A549 (cell line): Measurements from ENCODE around the gene TBC1D2B. TPM values are rescaled to one million over a fixed set of nuclear protein-coding genes. Genes with fewer than 3 reads are reported as not detected.

Experiments used
- ATAC-seq, 2 experiments: fragments of 200-7000 bp in 1 of 2; fragments of >200 bp in 1 of 2; cut with Nextera tagmentation in 1 of 2; cut with Tn5 transposase in 1 of 2; 3 replicates each; pipeline versions ENCODE4 v1.8.0 to v1.9.1; 2018 to 2020; ENCODE audit warnings: mild to moderate bottlenecking in 1 of 2, moderate library complexity in 1 of 2
- CTCF ChIA-PET: fragments of 300-600 bp; sonication (Branson Sonifier 250); formaldehyde crosslinking; extraction: SDS; loops from one replicate; lab custom pipeline; 2021; ENCODE audit warnings: antibody characterized with exemption, inconsistent platforms; lab: Yijun Ruan, JAX
- POLR2A ChIA-PET: fragments of 350-600 bp; formaldehyde crosslinking; extraction: SDS; loops from one replicate; lab custom pipeline; 2021; ENCODE audit warnings: antibody characterized with exemption, inconsistent platforms; lab: Yijun Ruan, JAX
- DNase-seq, 2 experiments: peaks; one replicate each; pipeline versions ENCODE4 v3.0.0 to v3.0.0-alpha.2; 2011 to 2016; ENCODE audit warnings: low read depth in 1 of 2, low spot score in 1 of 2
- FAIRE-seq: peaks from 2 replicates; lab custom pipeline; 2011; peaks lifted over from hg19 to GRCh38; lab: Jason Lieb, UNC
- H3K27ac ChIP-seq, 2 experiments: fragments of >200 bp; sonication (Bioruptor Twin); formaldehyde crosslinking; 3 replicates each; pipeline ENCODE4 v1.5.1; 2016 to 2017
- H3K4me1 ChIP-seq: fragments of >200 bp; sonication (Bioruptor Twin); formaldehyde crosslinking; 3 replicates; pipeline ENCODE4 v1.6.1; 2016
- H3K4me2 ChIP-seq: fragments of >200 bp; sonication (Bioruptor Twin); formaldehyde crosslinking; 3 replicates; pipeline ENCODE4 v1.6.1; 2016
- H3K4me3 ChIP-seq: fragments of >200 bp; sonication (Bioruptor Twin); formaldehyde crosslinking; 3 replicates; pipeline ENCODE4 v1.5.1; 2016
- H3K9me3 ChIP-seq: fragments of >200 bp; sonication (Bioruptor Twin); formaldehyde crosslinking; 3 replicates; pipeline ENCODE4 v1.6.1; 2016
- CBX2 ChIP-seq: fragments of 200-600 bp; sonication (generic); IDR thresholded peaks from 2 replicates; pipeline ENCODE4 v1.6.1; 2016; ENCODE audit warnings: low read depth, mild to moderate bottlenecking, borderline replicate concordance
- CHD2 ChIP-seq: fragments of 150-350 bp; IDR thresholded peaks from 2 replicates; pipeline ENCODE4 v1.6.1; 2014; ENCODE audit warnings: low read length; ENCODE audit not compliant: partially characterized antibody
- ELK1 ChIP-seq: fragments of 150-350 bp; IDR thresholded peaks from 2 replicates; pipeline ENCODE4 v1.6.1; 2014; ENCODE audit warnings: low read depth, mild to moderate bottlenecking, low read length
- FOSL2 ChIP-seq, 2 experiments: fragments of 450-650 bp in 1 of 2; fragments of >200 bp in 1 of 2; sonication (Bioruptor Twin) in 1 of 2; formaldehyde crosslinking; IDR thresholded peaks; 2 replicates each; pipeline versions ENCODE4 v1.5.0 to v1.6.1; 2016 to 2020; ENCODE audit warnings: mild to moderate bottlenecking in 1 of 2, moderate library complexity in 1 of 2
- HDAC2 ChIP-seq: fragments of 200-600 bp; sonication (generic); IDR thresholded peaks from 2 replicates; pipeline ENCODE4 v1.6.1; 2016
- HOXB5 ChIP-seq: fragments of 250-450 bp; sonication (Bioruptor Pico); IDR thresholded peaks from 2 replicates; pipeline ENCODE4 v1.5.0; 2020; ENCODE audit warnings: mild to moderate bottlenecking, moderate library complexity
- MYC ChIP-seq: IDR thresholded peaks from 2 replicates; pipeline ENCODE4 v1.6.1; 2012; ENCODE audit warnings: mild to moderate bottlenecking, inconsistent platforms, low read length, improper control_type of control experiment, borderline replicate concordance
- NFE2L2 ChIP-seq: fragments of 150-350 bp; conservative IDR thresholded peaks from 2 replicates; pipeline ENCODE4 v1.6.1; 2014; ENCODE audit warnings: low read length
- NPAS2 ChIP-seq: fragments of 250-450 bp; sonication (Bioruptor Pico); IDR thresholded peaks from 2 replicates; pipeline ENCODE4 v1.8.0; 2022; ENCODE audit warnings: mild to moderate bottlenecking, moderate library complexity, borderline replicate concordance
- PBX3 ChIP-seq: IDR thresholded peaks from 2 replicates; pipeline ENCODE4 v1.6.1; 2012
- POLR2AphosphoS2 ChIP-seq: conservative IDR thresholded peaks from 2 replicates; pipeline ENCODE4 v1.6.1; 2012; ENCODE audit warnings: low read length, improper control_type of control experiment, inconsistent platforms
- RAD21 ChIP-seq, 2 experiments: fragments of >200 bp in 1 of 2; sonication (Bioruptor Twin) in 1 of 2; formaldehyde crosslinking in 1 of 2; IDR thresholded peaks in 1 of 2; conservative IDR thresholded peaks in 1 of 2; 2 replicates in 1 of 2; 3 replicates in 1 of 2; pipeline ENCODE4 v1.6.1; 2012 to 2018; ENCODE audit warnings: inconsistent platforms in 1 of 2
- RARB ChIP-seq: fragments of 250-450 bp; sonication (Bioruptor Pico); IDR thresholded peaks from 2 replicates; pipeline ENCODE4 v1.8.0; 2021; ENCODE audit warnings: mild to moderate bottlenecking, moderate library complexity
- RCOR1 ChIP-seq: fragments of 150-350 bp; IDR thresholded peaks from 2 replicates; pipeline ENCODE4 v1.6.1; 2014; ENCODE audit warnings: antibody characterized with exemption, low read length, low read depth
- REST ChIP-seq: fragments of 200-600 bp; sonication (generic); IDR thresholded peaks from 2 replicates; pipeline ENCODE4 v1.6.1; 2016; ENCODE audit warnings: antibody characterized with exemption, mild to moderate bottlenecking, moderate library complexity
- RNF2 ChIP-seq: fragments of 200-600 bp; sonication (generic); IDR thresholded peaks from 2 replicates; pipeline ENCODE4 v1.6.1; 2016; ENCODE audit warnings: low read depth, mild to moderate bottlenecking, antibody characterized with exemption, moderate library complexity, borderline replicate concordance
- TP53 ChIP-seq: fragments of 250-450 bp; sonication (Bioruptor Pico); IDR thresholded peaks from 2 replicates; pipeline ENCODE4 v1.5.0; 2021; ENCODE audit warnings: mild to moderate bottlenecking, moderate library complexity
- USF2 ChIP-seq: fragments of 450-650 bp; IDR thresholded peaks from 2 replicates; pipeline ENCODE4 v1.6.1; 2014; ENCODE audit warnings: antibody characterized with exemption
- WGBS: methylation state at CpG from one replicate; pipeline ENCODE4 v1.1.6; 2017; ENCODE audit errors: missing lambda C conversion rate; 5-methylcytosine and 5-hydroxymethylcytosine counted together
- polyA plus RNA-seq, 4 experiments: library from polyadenylated mRNA; depleted of rRNA in 3 of 4; stranded (reverse); fragments of >200 nt; fragmentation: RNase III in 1 of 4; extraction: RNeasy Plus Mini Kit Qiagen cat#74134 plus additional on column Dnase treatment in 1 of 4; gene quantifications; 2 replicates in 3 of 4; 3 replicates in 1 of 4; pipeline ENCODE4 v1.2.3, GENCODE V29; 2011 to 2017

Gene TBC1D2B
- polyA plus RNA-seq, 2 of the 4 experiments (the other 2 are of a cell fraction), result 13.6 to 13.9 TPM

GRCh38 chr15:78040653-78041244 is 36.8 kb downstream of the TBC1D2B start:
- CTCF ChIA-PET, result interaction anchor here (0.9 to 2.0 kb wide), 2 partner anchors 33 to 68 kb away, joined by 3 to 6 read pairs; no protein-coding TSS in a partner anchor
- Histone ChIP-seq H3K27ac (no peak overlapping the region), H3K4me3 (no peak overlapping the region), H3K4me2 (no peak overlapping the region), H3K4me1 (no peaks in the 10 kb centered on the region; the same call in 2 of the 3 replicates), H3K9me3 (no peaks in the 10 kb centered on the region)
- FAIRE-seq (no peak), ATAC-seq (no peak), DNase-seq (no peak)
- 84% methylated on average over 1 of the region's 1 CpG for WGBS
- POLR2A ChIA-PET, result no interaction called here
- TF ChIP-seq PBX3 (no peak), HOXB5 (CRISPR knock-in tag) (no peak), ELK1 (no peak), TP53 (CRISPR knock-in tag) (no peak), RARB (CRISPR knock-in tag) (no peak), HDAC2 (no peak), NFE2L2 (no peak), NPAS2 (CRISPR knock-in tag) (no peak), POLR2AphosphoS2 (no peak), CHD2 (no peak), RCOR1 (no peak), RNF2 (no peak), MYC (no peak), RAD21 (conservative IDR thresholded peaks at IDR 0.05 in 1 of 2, IDR thresholded peaks at IDR 0.05 in 1 of 2) (no peak), REST (no peak), FOSL2 (IDR thresholded peaks at IDR 0.05) (no peak), FOSL2 (CRISPR knock-in tag; IDR thresholded peaks at IDR 0.05) (no peak), CBX2 (no peak), USF2 (no peak)
- TF ChIP-seq, all 56 proteins: peak for 0
